Islet precursor cell (in vitro differentiated cells): ENCODE results near the gene EP400.
A peak's percentile ranks its signal among the peaks of the same experiment; 100 is the strongest.

ENCODE experiments used
- DNase-seq: peaks from one replicate; pipeline ENCODE4 v3.0.0-alpha.2; 2018

The EP400 gene

DNA sequence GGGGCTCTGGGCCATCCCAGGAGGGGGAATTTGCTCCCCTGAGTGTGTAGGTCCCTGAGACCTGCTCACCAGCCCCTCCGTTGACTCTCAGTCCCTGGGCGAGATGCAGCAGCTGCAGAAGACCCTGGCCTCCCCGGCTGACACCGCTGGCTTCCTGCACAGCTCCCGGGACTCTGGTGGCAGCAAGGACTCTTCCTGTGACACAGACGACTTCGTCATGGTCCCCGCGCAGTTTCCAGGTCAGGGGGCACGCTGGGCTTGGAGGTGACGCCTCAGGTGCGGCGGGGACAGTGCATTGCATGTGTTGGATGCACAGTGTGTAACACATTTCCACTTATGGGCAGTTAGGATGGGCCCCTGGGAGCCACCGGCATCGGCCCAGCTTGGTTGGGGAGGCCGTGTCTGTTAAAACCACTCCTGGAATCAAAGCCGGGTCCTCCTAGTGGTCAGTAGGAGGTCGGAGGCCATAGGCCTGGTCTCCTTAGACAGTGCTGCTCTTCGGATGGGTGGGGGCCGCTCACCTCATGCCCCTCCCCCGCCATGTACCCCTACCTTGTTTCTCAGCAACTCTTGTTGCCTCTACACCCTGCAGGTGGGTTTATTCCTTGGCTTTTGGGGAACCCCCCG, 37.8 kb upstream of the EP400 start:
- no peak for DNase-seq

- DNase-seq, result no peak
These were observed 37.0 kb upstream of the EP400 start for GRCh38 chr12:131912518-131913274.

- no peak for DNase-seq
These were observed 36.1 kb upstream of the EP400 start for GRCh38 chr12:131913666-131914065.

DNA sequence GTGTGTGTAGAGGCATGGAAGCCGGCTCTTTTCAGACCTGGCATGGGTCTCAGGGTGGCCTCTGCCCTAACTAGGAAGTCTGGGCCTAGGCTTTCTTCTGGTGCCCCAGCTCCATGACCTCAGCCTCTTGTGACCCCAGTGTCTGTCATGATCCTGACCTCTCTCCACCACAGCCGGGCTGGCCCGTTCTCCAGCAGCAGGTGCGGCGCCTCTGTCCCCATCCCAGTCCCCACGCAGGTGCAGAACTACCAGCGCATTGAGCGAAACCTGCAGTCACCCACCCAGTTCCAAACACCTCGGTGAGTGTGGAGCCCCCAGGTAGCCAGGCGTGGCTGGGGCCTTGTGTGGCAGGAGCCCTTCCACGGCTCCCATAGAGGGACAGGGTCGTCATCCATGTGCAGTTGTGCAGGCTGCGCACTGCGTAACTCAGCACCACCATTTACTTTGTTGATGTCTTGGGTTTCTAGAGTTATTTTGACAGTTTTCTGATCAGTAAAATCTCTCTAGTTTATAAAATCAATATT, 35.5 kb upstream of the EP400 start:
- no peak for DNase-seq

GRCh38 chr12:131915000-131915689, 34.6 kb upstream of the EP400 start:
- no peak for DNase-seq

DNA sequence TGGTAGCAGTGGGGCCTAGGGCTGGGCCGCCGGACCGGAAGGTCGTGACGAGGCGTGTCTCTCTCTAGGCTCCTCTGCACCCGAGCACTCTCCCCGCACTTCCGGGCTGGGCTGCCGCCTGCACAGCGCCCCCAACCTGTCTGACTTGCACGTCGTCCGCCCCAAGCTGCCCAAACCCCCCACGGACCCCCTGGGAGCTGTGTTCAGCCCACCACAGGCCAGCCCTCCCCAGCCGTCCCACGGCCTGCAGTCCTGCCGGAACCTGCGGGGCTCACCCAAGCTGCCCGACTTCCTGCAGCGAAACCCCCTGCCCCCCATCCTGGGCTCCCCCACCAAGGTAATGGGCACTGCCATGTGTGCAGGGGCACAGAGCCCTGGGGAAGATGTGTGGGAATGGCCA, 33.9 kb upstream of the EP400 start:
- DNase-seq, result peak; percentile 50

GRCh38 chr12:131916306-131917138, 33.2 kb upstream of the EP400 start:
- peak; percentile 59 for DNase-seq

DNA sequence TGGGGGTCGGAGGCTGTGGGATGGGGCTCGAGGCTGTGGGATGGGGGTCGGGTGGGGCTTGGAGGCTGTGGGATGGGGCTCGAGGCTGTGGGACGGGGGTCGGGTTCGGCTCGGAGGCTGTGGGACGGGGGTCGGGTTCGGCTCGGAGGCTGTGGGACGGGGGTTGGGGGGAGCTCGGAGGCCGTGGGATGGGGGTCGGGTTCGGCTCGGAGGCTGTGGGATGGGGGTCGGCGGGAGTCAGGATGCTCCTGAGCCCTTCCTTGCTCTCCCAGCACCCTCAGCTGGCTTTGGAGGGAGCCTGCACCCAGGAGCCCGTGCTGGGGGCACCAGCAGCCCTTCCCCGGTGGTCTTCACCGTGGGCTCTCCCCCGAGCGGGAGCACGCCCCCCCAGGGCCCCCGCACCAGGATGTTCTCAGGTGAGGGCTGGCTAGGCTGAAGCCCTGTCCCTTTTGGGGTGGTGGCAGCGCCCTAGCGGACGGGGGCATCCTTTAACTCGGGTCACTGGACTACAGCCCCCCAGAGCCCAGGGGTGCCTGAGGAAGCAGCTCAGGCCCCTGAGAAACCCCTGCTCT, 32.5 kb upstream of the EP400 start:
- peak; percentile 91 for DNase-seq

DNA sequence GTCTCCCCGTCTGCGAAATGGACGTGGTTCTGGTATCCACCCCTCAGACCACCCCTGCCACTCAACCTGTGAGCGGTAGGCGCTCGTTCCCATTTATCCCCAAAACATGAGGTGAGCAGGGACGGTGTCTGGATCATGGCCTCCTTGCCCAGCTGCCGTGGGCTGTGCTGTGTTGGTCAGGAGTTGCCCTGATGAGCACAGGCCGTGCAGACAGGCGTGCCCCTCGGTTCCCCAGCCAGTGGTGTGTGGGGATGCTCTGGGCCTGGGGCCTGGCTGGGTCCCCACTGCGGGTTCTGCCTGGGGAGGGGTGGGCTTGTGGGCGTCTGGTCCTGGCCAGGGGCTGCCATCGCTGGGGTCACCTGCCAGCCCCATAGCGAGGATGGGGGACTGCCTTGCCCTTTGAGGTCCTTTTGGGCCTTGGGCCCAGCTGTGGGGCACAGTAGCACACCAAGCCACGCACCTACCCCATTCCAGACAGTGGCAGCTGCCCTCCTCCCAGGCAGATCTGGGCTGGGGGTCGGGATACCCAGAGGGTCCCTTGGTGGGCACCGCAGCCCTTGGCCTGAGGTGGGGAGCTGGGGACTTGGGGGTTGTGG, 31.9 kb upstream of the EP400 start:
- DNase-seq, result no peak

- peak; percentile 53 for DNase-seq
These were observed 31.3 kb upstream of the EP400 start for GRCh38 chr12:131918311-131919050.

DNA sequence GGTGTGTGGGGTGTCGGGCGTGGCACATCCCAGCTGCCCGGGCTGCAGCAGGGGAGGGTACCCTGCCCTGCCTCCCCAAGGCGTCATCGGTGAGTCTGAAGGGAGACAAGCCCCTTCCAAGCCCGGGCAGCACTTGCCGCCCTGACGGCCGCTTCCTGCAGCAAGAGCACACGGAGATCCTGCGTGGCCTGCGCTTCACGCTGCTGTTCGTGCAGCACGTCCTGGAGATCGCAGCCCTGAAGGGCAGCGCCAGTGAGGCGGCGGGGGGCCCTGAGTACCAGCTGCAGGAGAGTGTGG, 30.7 kb upstream of the EP400 start:
- peak; percentile 41 for DNase-seq

GRCh38 chr12:131919366-131920156, 30.2 kb upstream of the EP400 start:
- peak; percentile 57 for DNase-seq

DNA sequence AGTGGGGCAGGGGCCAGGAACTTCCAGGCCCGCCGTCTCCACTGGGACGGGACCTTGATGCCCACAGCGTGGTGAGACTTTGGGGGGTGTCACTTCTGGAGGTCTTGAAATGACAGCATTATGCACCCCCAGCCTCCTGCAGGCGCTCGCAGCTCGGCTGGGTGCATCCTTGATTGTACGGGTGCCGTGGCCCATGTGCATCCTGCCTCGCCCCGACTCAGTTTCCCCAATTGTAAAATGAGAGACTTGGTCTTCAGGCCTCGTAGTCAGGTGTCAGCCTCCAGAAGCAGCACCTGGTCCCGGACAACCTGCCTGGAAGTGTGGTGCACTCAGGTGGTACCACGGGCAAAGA, 29.6 kb upstream of the EP400 start:
- DNase-seq, result no peak

GRCh38 chr12:131920902-131921840, 28.6 kb upstream of the EP400 start:
- DNase-seq, result peak; percentile 57

DNA sequence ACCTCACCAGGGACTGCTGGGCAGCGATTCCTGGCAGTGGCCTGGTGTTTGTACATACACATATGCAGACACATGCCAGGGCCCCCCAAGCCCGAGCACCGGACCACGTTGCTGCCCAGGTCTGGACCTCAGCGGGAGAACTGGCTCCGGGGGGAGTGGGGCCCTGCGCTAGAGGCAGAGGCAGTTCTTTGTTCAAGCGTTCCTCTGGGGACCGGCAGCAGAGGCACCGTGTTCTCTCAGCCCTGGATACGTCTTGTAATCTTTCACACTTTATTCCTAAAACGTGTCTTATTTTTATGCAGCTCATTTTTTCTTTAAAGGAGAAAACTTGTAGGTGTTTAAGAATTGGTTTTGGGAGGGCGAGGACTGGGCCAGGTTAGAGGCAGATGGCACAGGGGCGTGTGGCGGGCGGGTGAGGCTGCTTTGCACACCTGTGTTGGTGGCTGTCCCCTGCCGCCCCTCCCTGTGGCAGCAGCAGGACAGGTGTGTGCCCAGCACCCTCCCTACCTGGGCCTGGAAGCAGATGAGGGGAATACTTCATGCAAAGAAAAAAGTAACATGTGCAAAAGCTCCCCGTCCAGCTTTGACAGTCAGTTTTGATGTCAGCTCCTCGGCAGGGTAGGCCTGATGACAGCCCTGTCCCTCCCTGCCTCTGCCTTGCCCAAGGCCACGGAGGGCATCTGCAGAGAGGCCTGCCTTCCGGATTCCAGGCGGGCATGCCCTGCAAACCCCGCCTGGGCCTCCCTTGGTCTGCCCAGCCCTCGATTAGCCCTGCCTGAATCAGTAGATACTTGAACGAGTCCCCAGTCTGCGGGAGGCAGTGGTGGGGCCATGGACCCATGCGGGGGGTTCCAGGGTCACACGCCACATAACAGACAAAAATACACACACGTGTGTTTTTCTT, 27.6 kb upstream of the EP400 start:
- DNase-seq, result peak; percentile 54

GRCh38 chr12:131922772-131923171, 27.0 kb upstream of the EP400 start:
- DNase-seq, result peak; percentile 53

GRCh38 chr12:131923260-131923659, 26.5 kb upstream of the EP400 start:
- peak; percentile 60 for DNase-seq
